22Rv1 (cell line): ENCODE data around the gene FOXP1.

Source experiments
- H3K27ac ChIP-seq: fragments of 450-650 bp; 2 replicates; pipeline ENCODE4 v1.5.1; 2017
- CTCF ChIP-seq: fragments of 450-650 bp; IDR thresholded peaks from 2 replicates; pipeline ENCODE4 v1.5.1; 2017; ENCODE audit warnings: mild to moderate bottlenecking
- ZFX ChIP-seq: fragments of 450-650 bp; IDR thresholded peaks from 2 replicates; pipeline ENCODE4 v1.6.1; 2017; ENCODE audit warnings: antibody characterized with exemption, borderline replicate concordance

The FOXP1 gene

GRCh38 chr3:71384837-71385716, 198.5 kb downstream of the FOXP1 start:
- no peak overlapping the region for H3K27ac ChIP-seq

GRCh38 chr3:71384388-71384787, 199.1 kb downstream of the FOXP1 start:
- TF ChIP-seq CTCF (no peak), ZFX (no peak)
- H3K27ac ChIP-seq, result no peak overlapping the region

More at GRCh38 chr3:71384837-71385716, 198.5 kb downstream of the FOXP1 start:
- TF ChIP-seq CTCF (no peak), ZFX (no peak)

GRCh38 chr3:71380096-71380495, 203.4 kb downstream of the FOXP1 start:
- H3K27ac ChIP-seq, result no peak overlapping the region
- TF ChIP-seq CTCF (no peak; the same call in 1 of the 2 replicates), ZFX (no peak)

GRCh38 chr3:71378509-71378908, 205.0 kb downstream of the FOXP1 start:
- no peak overlapping the region for H3K27ac ChIP-seq
- TF ChIP-seq ZFX, result no peak
- no peak for TF ChIP-seq CTCF

- TF ChIP-seq CTCF, result no peak
- TF ChIP-seq ZFX, result no peak
- H3K27ac ChIP-seq, result no peak overlapping the region
These were observed 206.6 kb downstream of the FOXP1 start for GRCh38 chr3:71376911-71377310.

GRCh38 chr3:71376503-71376902, 207.0 kb downstream of the FOXP1 start:
- no peak overlapping the region for H3K27ac ChIP-seq
- TF ChIP-seq CTCF, result no peak
- no peak for TF ChIP-seq ZFX

- TF ChIP-seq ZFX, result no peak
- no peak for TF ChIP-seq CTCF
- H3K27ac ChIP-seq, result no peak overlapping the region
These were observed 208.9 kb downstream of the FOXP1 start for GRCh38 chr3:71374582-71374981.
